OCI-LY7 (cell line): ENCODE data around the gene MYMX.

ENCODE experiments used
- CTCF ChIP-seq: fragments of 200-600 bp; sonication (generic); conservative IDR thresholded peaks from 2 replicates; pipeline ENCODE4 v1.5.1; 2014; ENCODE audit warnings: mild to moderate bottlenecking, antibody characterized with exemption, low read length, moderate library complexity, mixed read lengths
- EZH2phosphoT487 ChIP-seq: fragments of 200-600 bp; sonication (generic); IDR thresholded peaks from 2 replicates; pipeline ENCODE4 v1.6.1; 2018; ENCODE audit warnings: low read depth, borderline replicate concordance, mild to moderate bottlenecking, mixed run types, antibody characterized with exemption, low read length, moderate library complexity, mixed read lengths

DNA sequence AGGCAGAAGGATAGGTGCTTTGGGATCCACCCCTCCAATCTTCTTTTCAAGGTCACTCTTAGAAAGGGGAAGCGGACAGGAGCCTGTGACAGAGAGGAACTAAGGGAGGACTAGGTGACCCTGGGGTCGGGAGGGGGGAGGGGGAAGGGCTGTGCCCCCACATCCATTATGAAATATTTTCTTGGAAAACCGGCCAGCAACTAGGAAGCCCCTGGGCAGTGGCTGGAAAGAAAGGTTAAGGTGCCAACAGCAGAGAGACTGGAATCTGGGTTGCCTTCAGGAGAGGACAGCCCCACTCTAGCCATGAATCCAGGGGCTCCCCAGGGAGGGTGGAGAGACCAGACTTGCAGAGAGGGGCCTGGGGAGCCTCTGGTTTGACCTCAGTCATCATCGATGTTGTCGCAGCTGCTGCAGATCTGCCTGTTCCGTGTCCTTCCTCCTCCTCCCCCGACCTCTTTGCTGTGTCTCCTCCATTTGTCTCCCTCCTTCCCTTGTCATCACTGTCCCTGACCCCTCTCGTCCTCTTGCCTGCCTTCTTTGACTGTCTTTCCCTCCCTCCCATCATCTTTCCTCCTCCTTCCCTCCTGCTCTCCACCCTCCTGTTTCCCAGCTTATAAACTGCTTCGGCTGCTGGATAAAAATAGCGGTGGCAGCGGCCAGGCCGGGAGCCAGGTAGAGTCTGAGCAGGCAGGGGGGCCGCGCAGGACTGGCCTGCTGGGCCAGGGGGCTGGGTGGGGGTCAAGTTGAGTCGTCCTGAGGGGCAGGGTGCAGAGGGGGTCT is 9.8 kb downstream of the MYMX start:
- TF ChIP-seq EZH2phosphoT487 (no peak), CTCF (no peak)
